IMR-90 (cell line): Measurements from ENCODE around the gene XAGE1A. TPM values are rescaled to one million over a fixed set of nuclear protein-coding genes. Genes with fewer than 3 reads are reported as not detected.
"Not testable (repeated sequence)": the region's sequence is repeated elsewhere in the genome, so short reads cannot be mapped to it uniquely, and the experiment has no call there.

ENCODE experiments used
- ATAC-seq: fragments of 200-7000 bp; cut with Tn5 transposase; 2 replicates; pipeline ENCODE4 v1.9.1; 2020; ENCODE audit warnings: low read depth, mild to moderate bottlenecking, moderate library complexity
- BruUV-seq: library from RNA; stranded (reverse); fragments of 400-500 nt; replicated peaks from 2 replicates; lab custom pipeline; 2021; lab: Mats Ljungman, UMichigan
- CTCF ChIA-PET: fragments of 300-600 bp; formaldehyde crosslinking; extraction: SDS; loops from one replicate; lab custom pipeline; 2021; ENCODE audit warnings: antibody characterized with exemption; lab: Yijun Ruan, JAX
- POLR2A ChIA-PET: fragments of 300-600 bp; sonication (Branson Sonifier 250); formaldehyde crosslinking; loops from one replicate; lab custom pipeline; 2022; ENCODE audit warnings: antibody characterized with exemption; ENCODE audit not compliant: unreplicated experiment; lab: Charles Lee
- DNase-seq: peaks from one replicate; pipeline ENCODE4 v3.0.0; 2013
- H2AFZ ChIP-seq: replicated peaks from 2 replicates; pipeline ENCODE3; 2013; ENCODE audit warnings: low read length, mild to moderate bottlenecking; ENCODE audit not compliant: poor library complexity
- H2AK5ac ChIP-seq: 2 replicates; pipeline ENCODE4 v1.6.1; 2013; ENCODE audit warnings: low read depth, low read length, inconsistent platforms
- H2AK9ac ChIP-seq: replicated peaks from 2 replicates; pipeline ENCODE3; 2013; ENCODE audit warnings: mild to moderate bottlenecking, low read depth, low read length, moderate library complexity; ENCODE audit not compliant: poor library complexity
- H2BK120ac ChIP-seq: 2 replicates; pipeline ENCODE4 v1.6.1; 2013; ENCODE audit warnings: low read depth, low read length, inconsistent platforms
- H2BK15ac ChIP-seq: 3 replicates; pipeline ENCODE4 v1.6.1; 2013; ENCODE audit warnings: low read depth, low read length, inconsistent platforms
- H2BK20ac ChIP-seq: 2 replicates; pipeline ENCODE4 v1.6.1; 2013; ENCODE audit warnings: low read depth, mild to moderate bottlenecking, inconsistent platforms, low read length, moderate library complexity
- H2BK5ac ChIP-seq: 2 replicates; pipeline ENCODE4 v1.6.1; 2013; ENCODE audit warnings: mild to moderate bottlenecking, low read depth, low read length, inconsistent platforms; ENCODE audit not compliant: poor library complexity, severe bottlenecking
- H3K14ac ChIP-seq: replicated peaks from 2 replicates; pipeline ENCODE4 v1.6.1; 2013; ENCODE audit warnings: low read depth, low read length, inconsistent platforms
- H3K18ac ChIP-seq: 2 replicates; pipeline ENCODE4 v1.6.1; 2013; ENCODE audit warnings: low read depth, low read length, control low read depth
- H3K23ac ChIP-seq: 2 replicates; pipeline ENCODE4 v1.6.1; 2013; ENCODE audit warnings: low read depth, low read length, inconsistent platforms
- H3K27ac ChIP-seq: 2 replicates; pipeline ENCODE4 v1.5.1; 2013; ENCODE audit warnings: mild to moderate bottlenecking, control low read depth, low read length; ENCODE audit not compliant: insufficient read depth
- H3K27me3 ChIP-seq: 2 replicates; pipeline ENCODE4 v1.6.1; 2013; ENCODE audit warnings: low read length; ENCODE audit not compliant: control insufficient read depth, insufficient read depth
- H3K36me3 ChIP-seq: 2 replicates; pipeline ENCODE4 v1.6.1; 2013; ENCODE audit warnings: low read length, mixed read lengths; ENCODE audit not compliant: control insufficient read depth, insufficient read depth
- H3K4ac ChIP-seq: 2 replicates; pipeline ENCODE4 v1.6.1; 2013; ENCODE audit warnings: low read depth, low read length, inconsistent platforms
- H3K4me1 ChIP-seq: 2 replicates; pipeline ENCODE4 v1.6.1; 2013; ENCODE audit warnings: low read length, mixed read lengths; ENCODE audit not compliant: control insufficient read depth, insufficient read depth
- H3K4me2 ChIP-seq: 2 replicates; pipeline ENCODE4 v1.6.1; 2013; ENCODE audit warnings: low read depth, mild to moderate bottlenecking, control low read depth, low read length, moderate library complexity
- H3K4me3 ChIP-seq: 2 replicates; pipeline ENCODE4 v1.5.1; 2013; ENCODE audit warnings: low read depth, mild to moderate bottlenecking, control low read depth, low read length, moderate library complexity; ENCODE audit not compliant: insufficient read depth
- H3K56ac ChIP-seq: 2 replicates; pipeline ENCODE4 v1.6.1; 2013; ENCODE audit warnings: low read length, inconsistent platforms; ENCODE audit not compliant: insufficient read depth; ENCODE audit errors: extremely low read depth
- H3K79me1 ChIP-seq, 2 experiments: 2 replicates each; pipeline ENCODE4 v1.6.1; 2013; ENCODE audit warnings: low read length in 2 of 2, inconsistent platforms in 1 of 2, low read depth in 1 of 2
- H3K9ac ChIP-seq: 2 replicates; pipeline ENCODE4 v1.6.1; 2013; ENCODE audit warnings: low read depth, low read length, control low read depth
- H3K9me1 ChIP-seq: 2 replicates; pipeline ENCODE4 v1.6.1; 2013; ENCODE audit warnings: low read length, inconsistent platforms; ENCODE audit not compliant: insufficient read depth
- H3K9me3 ChIP-seq: 2 replicates; pipeline ENCODE4 v1.6.1; 2013; ENCODE audit warnings: low read length; ENCODE audit not compliant: control insufficient read depth, insufficient read depth
- H4K20me1 ChIP-seq: 2 replicates; pipeline ENCODE4 v1.6.1; 2013; ENCODE audit warnings: low read length, inconsistent platforms; ENCODE audit not compliant: insufficient read depth
- H4K5ac ChIP-seq: 2 replicates; pipeline ENCODE4 v1.6.1; 2013; ENCODE audit warnings: mild to moderate bottlenecking, low read depth, low read length, control low read depth
- H4K8ac ChIP-seq, 2 experiments: 2 replicates each; pipeline ENCODE4 v1.6.1; 2013; ENCODE audit warnings: low read depth in 2 of 2, low read length in 2 of 2, control low read depth in 1 of 2, inconsistent platforms in 1 of 2
- H4K91ac ChIP-seq: 2 replicates; pipeline ENCODE4 v1.6.1; 2013; ENCODE audit warnings: low read depth, low read length, inconsistent platforms; ENCODE audit not compliant: insufficient read depth
- WGBS, 2 experiments: methylation state at CpG; one replicate each; pipeline versions ENCODE4 v1.1.5 to v1.1.7; 2013; ENCODE audit warnings: missing lambda C conversion rate in 2 of 2; ENCODE audit not compliant: insufficient read length in 1 of 2; ENCODE audit errors: extremely low coverage in 2 of 2; 5-methylcytosine and 5-hydroxymethylcytosine counted together
- dilution Hi-C: fragments of 300-500 bp; cut with HindIII; formaldehyde crosslinking; loops from one replicate; pipeline ENCODE4 v1.14.3; 2018; ENCODE audit warnings: low sequenced_read_pairs; ENCODE audit not compliant: unreplicated experiment
- in situ Hi-C: fragments of 300-500 bp; cut with MboI; formaldehyde crosslinking; loops from 3 replicates; pipeline ENCODE4 v1.14.3; 2019; ENCODE audit warnings: low sequenced_read_pairs, inconsistent platforms, mixed read lengths
- intact Hi-C: fragments of 100-400 bp; cut with micrococcal nuclease; formaldehyde crosslinking; loops from 2 replicates; pipeline ENCODE4 v1.10.0; 2022
- microRNA-seq, 2 experiments: library from miRNA; stranded (forward) in 1 of 2; unstranded in 1 of 2; fragments of 10-50 nt in 1 of 2; fragments of <30 nt in 1 of 2; gene quantifications in 1 of 2; microRNA quantifications in 1 of 2; one replicate each; pipeline versions ENCODE3 to v1.1.0; 2013 to 2020; ENCODE audit not compliant: insufficient read depth in 1 of 2, insufficient read length in 1 of 2, unreplicated experiment in 1 of 2
- polyA plus RNA-seq, 3 experiments: library from polyadenylated mRNA; depleted of rRNA; stranded (reverse); fragments of >200 nt; gene quantifications; 2 replicates each; pipeline ENCODE4 v1.2.3, GENCODE V29; 2012; ENCODE audit warnings: low replicate concordance in 1 of 3
- small RNA-seq, 5 experiments: library from RNA; depleted of rRNA; stranded (forward); fragments of <200 nt; gene quantifications; one replicate each; pipeline ENCODE3, GENCODE V24; 2012
- total RNA-seq: library from RNA; depleted of rRNA; stranded (reverse); fragments of >200 nt; gene quantifications from 2 replicates; pipeline ENCODE4 v1.2.3, GENCODE V29; 2012; rRNA removed

Gene XAGE1A
- total and polyA plus RNA-seq, 2 of the 4 experiments (the other 2 are of a cell fraction) = not detected

GRCh38 chrX:52548769-52549168 lies 53.2 kb downstream of the XAGE1A start:
- H2AFZ ChIP-seq, H3K4ac ChIP-seq, DNase-seq, H3K23ac ChIP-seq, intact Hi-C loops, H2BK20ac ChIP-seq, H2BK120ac ChIP-seq, H3K4me1 ChIP-seq, H3K9me3 ChIP-seq, H4K91ac ChIP-seq, H2BK5ac ChIP-seq, H4K8ac ChIP-seq, H4K5ac ChIP-seq, H4K20me1 ChIP-seq, H3K79me1 ChIP-seq, BruUV-seq, H2AK5ac ChIP-seq, ATAC-seq, H3K14ac ChIP-seq, H3K4me3 ChIP-seq, H3K27ac ChIP-seq, H2AK9ac ChIP-seq, CTCF ChIA-PET, in situ Hi-C loops, H3K56ac ChIP-seq, H3K27me3 ChIP-seq, H3K9ac ChIP-seq, H3K36me3 ChIP-seq, H3K4me2 ChIP-seq, dilution Hi-C loops, H3K9me1 ChIP-seq, H2BK15ac ChIP-seq, POLR2A ChIA-PET, H3K18ac ChIP-seq: not testable (repeated sequence)
- WGBS, 2 experiments = no CpG with 5 or more reads among the region's 3 CpGs

Small RNA genes within 50 kb of the gene (microRNA-seq; reads per million reads assigned to microRNA genes)
- gene BX510359.8 (ENCODE audit: insufficient read depth, insufficient read length) (not detected), gene RBM22P7 (ENCODE audit: insufficient read depth, insufficient read length) (not detected)

Small RNA genes within 50 kb of the gene (small RNA-seq; reads per million reads assigned to genes)
- gene BX510359.8 (0 reads per million in 5 experiments), gene RBM22P7 (0 reads per million in 5 experiments)

Other genes starting within 250 kb of the XAGE1A start
- gene XAGE2, start 126.8 kb upstream of the XAGE1A start, total RNA-seq = not detected in 2 replicates
- gene XAGE2, start 126.8 kb upstream of the XAGE1A start, polyA plus RNA-seq (2012; rRNA removed) = not detected in 2 replicates
- gene XAGE1B, start 21.3 kb downstream of the XAGE1A start, total RNA-seq = not detected in 2 replicates
- not detected in 2 replicates for gene XAGE1B, start 21.3 kb downstream of the XAGE1A start, polyA plus RNA-seq (2012; rRNA removed)
- not detected in 2 replicates for gene SSX7, start 159.1 kb downstream of the XAGE1A start, total RNA-seq
- gene SSX7, start 159.1 kb downstream of the XAGE1A start, polyA plus RNA-seq (2012; rRNA removed) = not detected in 2 replicates
- gene SSX2, start 211.4 kb downstream of the XAGE1A start, total RNA-seq = not detected in 2 replicates
- not detected in 2 replicates for gene SSX2, start 211.4 kb downstream of the XAGE1A start, polyA plus RNA-seq (2012; rRNA removed)